Sigmoid colon (tissue), 7 donors: ENCODE results near the gene SLC9A9. TPM values are rescaled to one million over a fixed set of nuclear protein-coding genes. Genes with fewer than 3 reads are reported as not detected.

Experiments used
- DNase-seq: peaks from one replicate; pipeline ENCODE4 v3.0.0-alpha.2; 2019
- H3K27ac ChIP-seq, 4 donors: fragments of 200-600 bp; sonication (generic); one replicate each; pipeline ENCODE4 v1.5.1; 2016 to 2019; ENCODE audit warnings: mild to moderate bottlenecking in 1 of 4
- H3K27me3 ChIP-seq, 3 donors: fragments of 200-600 bp; sonication (generic); one replicate each; pipeline ENCODE4 v1.5.1; 2019; ENCODE audit warnings: mild to moderate bottlenecking in 1 of 3
- H3K36me3 ChIP-seq, 4 donors: fragments of 200-600 bp; sonication (generic); one replicate each; pipeline ENCODE4 v1.5.1; 2016 to 2019
- H3K4me1 ChIP-seq, 4 donors: fragments of 200-600 bp; sonication (generic); one replicate each; pipeline ENCODE4 v1.5.1; 2017 to 2019
- H3K4me3 ChIP-seq, 4 donors: fragments of 200-600 bp; sonication (generic); one replicate each; pipeline ENCODE4 v1.5.1; 2017 to 2019; ENCODE audit warnings: mild to moderate bottlenecking in 2 of 4, moderate library complexity in 1 of 4
- H3K9me3 ChIP-seq, 4 donors: fragments of 200-600 bp in 3 of 4; sonication (generic) in 3 of 4; one replicate each; pipeline versions ENCODE4 v1.5.1 to v1.6.1; 2013 to 2019
- EP300 ChIP-seq, 4 donors: sonication (generic); formaldehyde crosslinking; IDR thresholded peaks; one replicate each; pipeline ENCODE4 v1.6.1; 2017; ENCODE audit warnings: antibody characterized with exemption in 4 of 4
- POLR2A ChIP-seq, 2 donors: fragments of 450-650 bp; IDR thresholded peaks; one replicate each; pipeline ENCODE4 v1.6.1; 2016; ENCODE audit warnings: antibody characterized with exemption in 2 of 2, mild to moderate bottlenecking in 2 of 2, moderate library complexity in 2 of 2
- POLR2AphosphoS5 ChIP-seq, 4 donors: sonication (generic); formaldehyde crosslinking; IDR thresholded peaks; one replicate each; pipeline ENCODE4 v1.6.1; 2017; ENCODE audit warnings: antibody characterized with exemption in 4 of 4
- WGBS, 2 donors: extraction: QIAGEN DNeasy Blood & Tissue Kit; methylation state at CpG; one replicate each; pipeline ENCODE4 v1.1.7; 2013; 5-methylcytosine and 5-hydroxymethylcytosine counted together
- intact Hi-C: fragments of 100-400 bp; cut with DNase I; formaldehyde crosslinking; loops from one replicate; pipeline ENCODE4 v1.15.1; 2023
- polyA plus RNA-seq, 3 donors: library from polyadenylated mRNA; stranded (reverse); fragments of 200-250 nt; gene quantifications; one replicate each; pipeline ENCODE4 v1.2.3, GENCODE V29; 2013
- total RNA-seq, 4 donors: library from RNA; depleted of rRNA; stranded (reverse); fragments of >200 nt; gene quantifications; one replicate each; pipeline ENCODE4 v1.1.0, GENCODE V29; 2016
- TF ChIP-seq, protein P1 (sequence below), 4 experiments: fragments of 450-650 bp in 3 of 4; fragments of 200-600 bp in 1 of 4; IDR thresholded peaks; one replicate each; pipeline ENCODE4 v1.5.1; 2016 to 2019; ENCODE audit warnings: antibody characterized with exemption in 4 of 4, mild to moderate bottlenecking in 3 of 4, moderate library complexity in 2 of 4
- donor health status: healthy with polysubstance abuse.
- donor health status: Bipolar disorder and iron deficiency.
- donor health status: healthy.

SLC9A9 gene
- total and polyA plus RNA-seq, 7 donors, result 2.4 to 29.9 (median 18.9) TPM

DNA sequence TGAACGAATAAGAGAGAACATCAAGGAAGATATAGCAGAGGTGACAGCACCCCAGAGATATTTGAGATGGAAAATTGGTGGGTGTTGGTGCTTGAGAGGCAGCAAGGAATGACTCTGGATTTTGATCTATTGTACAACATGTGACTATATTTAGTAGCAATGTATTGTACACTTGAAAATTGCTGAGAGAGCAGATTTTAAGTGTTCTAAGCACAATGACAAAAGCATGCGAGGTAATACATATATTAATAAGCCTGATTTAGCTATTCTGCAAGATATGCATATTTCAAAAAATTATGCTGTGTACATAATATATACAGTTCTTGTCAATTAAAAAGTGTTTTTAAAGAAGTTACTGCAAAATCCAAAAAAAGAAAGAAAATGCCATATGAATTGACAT is 194.3 kb downstream of the SLC9A9 start:
- no peaks in the 10 kb centered on the region for H3K27me3 ChIP-seq
- intact Hi-C loops, result no loop called here
- no peak for DNase-seq
- no peak overlapping the region for H3K27ac ChIP-seq
- TF ChIP-seq POLR2A (IDR thresholded peaks at IDR 0.05) (no peak), POLR2AphosphoS5 (IDR thresholded peaks at IDR 0.05) (no peak), EP300 (IDR thresholded peaks at IDR 0.05) (no peak)
- TF ChIP-seq, protein P1, sequence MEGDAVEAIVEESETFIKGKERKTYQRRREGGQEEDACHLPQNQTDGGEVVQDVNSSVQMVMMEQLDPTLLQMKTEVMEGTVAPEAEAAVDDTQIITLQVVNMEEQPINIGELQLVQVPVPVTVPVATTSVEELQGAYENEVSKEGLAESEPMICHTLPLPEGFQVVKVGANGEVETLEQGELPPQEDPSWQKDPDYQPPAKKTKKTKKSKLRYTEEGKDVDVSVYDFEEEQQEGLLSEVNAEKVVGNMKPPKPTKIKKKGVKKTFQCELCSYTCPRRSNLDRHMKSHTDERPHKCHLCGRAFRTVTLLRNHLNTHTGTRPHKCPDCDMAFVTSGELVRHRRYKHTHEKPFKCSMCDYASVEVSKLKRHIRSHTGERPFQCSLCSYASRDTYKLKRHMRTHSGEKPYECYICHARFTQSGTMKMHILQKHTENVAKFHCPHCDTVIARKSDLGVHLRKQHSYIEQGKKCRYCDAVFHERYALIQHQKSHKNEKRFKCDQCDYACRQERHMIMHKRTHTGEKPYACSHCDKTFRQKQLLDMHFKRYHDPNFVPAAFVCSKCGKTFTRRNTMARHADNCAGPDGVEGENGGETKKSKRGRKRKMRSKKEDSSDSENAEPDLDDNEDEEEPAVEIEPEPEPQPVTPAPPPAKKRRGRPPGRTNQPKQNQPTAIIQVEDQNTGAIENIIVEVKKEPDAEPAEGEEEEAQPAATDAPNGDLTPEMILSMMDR (IDR thresholded peaks at IDR 0.05), result no peak
- H3K9me3 ChIP-seq, result no peaks in the 10 kb centered on the region
- H3K4me1 ChIP-seq, result no peaks in the 10 kb centered on the region
- WGBS, 2 donors, result 94 to 97% methylated on average over 2 of the region's 2 CpGs
- H3K4me3 ChIP-seq, result no peak overlapping the region
- H3K36me3 ChIP-seq, result no peaks in the 10 kb centered on the region

DNA sequence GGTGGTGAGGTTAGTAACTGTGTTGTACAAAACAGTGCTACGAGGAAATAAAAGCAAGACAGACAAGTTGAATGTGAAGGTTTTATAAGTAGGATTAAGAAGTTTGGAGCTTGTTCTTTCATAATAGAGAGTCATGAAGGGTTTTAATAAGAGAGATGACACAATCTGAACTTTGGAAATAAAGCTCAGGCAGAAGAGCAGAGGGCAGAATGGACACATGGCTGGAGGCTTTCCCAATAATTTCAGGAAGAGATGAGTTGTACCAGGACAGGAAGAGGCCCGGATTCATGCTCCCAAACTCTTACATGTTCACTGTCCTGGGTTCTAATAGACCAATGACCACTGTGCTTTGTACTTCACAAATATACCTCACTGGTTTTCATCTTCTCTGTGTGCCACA is 194.8 kb downstream of the SLC9A9 start:
- DNase-seq, result no peak
- TF ChIP-seq POLR2A (IDR thresholded peaks at IDR 0.05) (no peak), POLR2AphosphoS5 (IDR thresholded peaks at IDR 0.05) (no peak), EP300 (IDR thresholded peaks at IDR 0.05) (no peak)
- TF ChIP-seq, protein P1 (IDR thresholded peaks at IDR 0.05), result no peak
- Histone ChIP-seq H3K27me3 (no peaks in the 10 kb centered on the region), H3K36me3 (no peaks in the 10 kb centered on the region), H3K4me1 (no peaks in the 10 kb centered on the region), H3K9me3 (no peaks in the 10 kb centered on the region), H3K4me3 (no peak overlapping the region), H3K27ac (no peak overlapping the region)
- intact Hi-C loops, result no loop called here
- 95% methylated on average over 2 of the region's 2 CpGs for WGBS, 2 donors

DNA sequence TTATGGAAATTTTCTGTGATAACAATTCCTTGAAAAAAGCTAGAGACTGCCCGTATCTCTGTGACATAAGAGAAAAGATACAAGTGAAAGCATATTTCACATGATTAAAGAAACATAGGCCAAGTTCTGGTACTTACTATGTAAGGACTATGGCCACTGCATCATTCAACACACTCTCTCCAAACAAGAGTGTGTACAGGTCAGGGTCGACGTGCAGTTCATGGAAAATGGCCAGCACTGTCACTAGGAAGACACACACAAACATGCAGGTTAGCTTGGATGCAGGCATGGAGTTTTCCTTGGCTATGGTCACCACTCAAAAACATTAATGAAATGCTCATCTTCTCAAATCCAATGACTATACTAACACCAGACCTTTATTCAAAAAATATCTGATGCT is 196.2 kb downstream of the SLC9A9 start:
- Histone ChIP-seq H3K4me1 (no peaks in the 10 kb centered on the region), H3K27me3 (no peaks in the 10 kb centered on the region), H3K27ac (no peak overlapping the region), H3K9me3 (no peaks in the 10 kb centered on the region), H3K4me3 (no peak overlapping the region), H3K36me3 (no peaks in the 10 kb centered on the region)
- no peak for TF ChIP-seq EP300 (IDR thresholded peaks at IDR 0.05)
- TF ChIP-seq, protein P1 (IDR thresholded peaks at IDR 0.05), result no peak
- TF ChIP-seq POLR2A (IDR thresholded peaks at IDR 0.05), result no peak
- no peak for TF ChIP-seq POLR2AphosphoS5 (IDR thresholded peaks at IDR 0.05)
- no peak for DNase-seq
- WGBS, 2 donors, result 89 to 92% methylated on average over 3 of the region's 3 CpGs
- intact Hi-C loops, result no loop called here

DNA sequence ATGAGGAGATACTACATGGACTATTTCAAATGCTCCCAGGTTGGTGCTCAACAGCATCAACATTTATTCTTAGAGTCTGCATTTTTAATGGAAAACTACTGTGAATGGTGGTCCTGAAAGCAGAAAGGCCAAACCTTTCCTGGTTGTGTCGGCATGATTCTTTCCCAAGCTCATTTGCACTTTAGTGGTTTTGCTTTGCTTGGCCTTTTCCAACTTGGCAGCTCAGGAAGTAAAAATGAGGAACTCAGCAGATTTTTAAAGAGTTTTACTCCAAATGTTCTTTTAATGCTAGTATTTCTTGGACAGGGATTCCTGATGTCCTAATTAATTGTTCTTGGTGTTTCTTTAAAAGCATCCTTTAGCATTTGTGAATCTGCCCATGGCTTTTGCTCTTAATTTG is 197.4 kb downstream of the SLC9A9 start:
- Histone ChIP-seq H3K4me1 (no peaks in the 10 kb centered on the region), H3K27ac (no peak overlapping the region), H3K9me3 (no peaks in the 10 kb centered on the region), H3K4me3 (no peak overlapping the region), H3K27me3 (no peaks in the 10 kb centered on the region), H3K36me3 (no peaks in the 10 kb centered on the region)
- intact Hi-C loops, result no loop called here
- no peak for TF ChIP-seq POLR2A (IDR thresholded peaks at IDR 0.05)
- TF ChIP-seq, protein P1 (IDR thresholded peaks at IDR 0.05), result no peak
- no peak for TF ChIP-seq POLR2AphosphoS5 (IDR thresholded peaks at IDR 0.05)
- no peak for TF ChIP-seq EP300 (IDR thresholded peaks at IDR 0.05)
- 61 to 95% methylated on average over 1 of the region's 1 CpG for WGBS, 2 donors
- no peak for DNase-seq

DNA sequence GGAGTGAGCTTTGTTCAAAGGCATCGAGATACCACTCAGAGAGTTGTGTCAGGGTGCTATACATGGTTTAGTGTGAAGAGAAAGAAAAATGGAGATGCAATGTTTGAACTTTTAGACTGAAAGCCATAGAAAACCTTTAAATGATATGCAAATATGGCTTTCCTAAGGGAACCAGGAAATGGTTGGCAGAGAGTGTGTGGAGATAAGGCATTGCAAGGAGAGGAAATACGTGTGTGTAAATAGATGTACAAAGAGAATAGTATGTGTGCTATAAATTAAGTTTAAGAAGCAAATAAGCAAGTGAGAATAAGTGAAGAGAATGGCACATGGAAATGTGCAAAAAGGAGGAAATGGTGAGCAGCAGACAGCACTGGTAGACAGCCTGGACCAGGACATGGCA is 198.1 kb downstream of the SLC9A9 start:
- no peak overlapping the region for H3K4me3 ChIP-seq
- DNase-seq, result no peak
- WGBS, 2 donors, result 65 to 81% methylated on average over 2 of the region's 2 CpGs
- intact Hi-C loops, result no loop called here
- TF ChIP-seq EP300 (IDR thresholded peaks at IDR 0.05) (no peak), POLR2A (IDR thresholded peaks at IDR 0.05) (no peak), POLR2AphosphoS5 (IDR thresholded peaks at IDR 0.05) (no peak)
- TF ChIP-seq, protein P1 (IDR thresholded peaks at IDR 0.05), result no peak
- no peaks in the 10 kb centered on the region for H3K36me3 ChIP-seq
- no peak overlapping the region for H3K27ac ChIP-seq
- peaks cover 0 to 2% (median 0%) of the 10 kb centered on the region in 4 donors for H3K4me1 ChIP-seq
- no peaks in the 10 kb centered on the region for H3K9me3 ChIP-seq
- H3K27me3 ChIP-seq, result no peaks in the 10 kb centered on the region
